Mesenchymal stem cell (in vitro differentiated cells and primary cell): ENCODE data around the gene CAPN13.

Source experiments
- DNase-seq: peaks from one replicate; pipeline ENCODE4 v3.0.0-alpha.2; 2013
- H2AFZ ChIP-seq: one replicate; pipeline ENCODE4 v1.6.1; 2013; ENCODE audit warnings: low read depth, mild to moderate bottlenecking, control low read depth, inconsistent platforms, low read length, moderate library complexity
- H2AK5ac ChIP-seq: 2 replicates; pipeline ENCODE4 v1.6.1; 2013; ENCODE audit warnings: low read length, moderate library complexity, mild to moderate bottlenecking, inconsistent platforms; ENCODE audit not compliant: severe bottlenecking
- H2BK120ac ChIP-seq: one replicate; pipeline ENCODE4 v1.6.1; 2013; ENCODE audit warnings: low read depth, mild to moderate bottlenecking, inconsistent platforms, low read length, moderate library complexity
- H2BK12ac ChIP-seq, 2 experiments: one replicate each; pipeline ENCODE4 v1.6.1; 2013; ENCODE audit warnings: inconsistent platforms in 2 of 2, low read length in 2 of 2, mild to moderate bottlenecking in 2 of 2, moderate library complexity in 2 of 2, control low read depth in 1 of 2
- H2BK15ac ChIP-seq: one replicate; pipeline ENCODE4 v1.6.1; 2013; ENCODE audit warnings: mild to moderate bottlenecking, low read depth, inconsistent platforms; ENCODE audit not compliant: poor library complexity, severe bottlenecking
- H2BK5ac ChIP-seq: 2 replicates; pipeline ENCODE4 v1.6.1; 2013; ENCODE audit warnings: low read depth, mild to moderate bottlenecking, low read length, control low read depth, inconsistent platforms; ENCODE audit not compliant: poor library complexity, severe bottlenecking
- H3K14ac ChIP-seq, 2 experiments: one replicate each; pipeline ENCODE4 v1.6.1; 2013; ENCODE audit warnings: inconsistent platforms in 2 of 2, low read length in 2 of 2, control low read depth in 1 of 2, mild to moderate bottlenecking in 1 of 2, moderate library complexity in 1 of 2
- H3K18ac ChIP-seq, 2 experiments: one replicate each; pipeline ENCODE4 v1.6.1; 2013; ENCODE audit warnings: inconsistent platforms in 2 of 2, low read length in 2 of 2, control low read depth in 1 of 2, low read depth in 1 of 2, mild to moderate bottlenecking in 1 of 2
- H3K23ac ChIP-seq, 2 experiments: one replicate each; pipeline ENCODE4 v1.6.1; 2013; ENCODE audit warnings: inconsistent platforms in 2 of 2, low read length in 2 of 2, mild to moderate bottlenecking in 2 of 2, moderate library complexity in 2 of 2, control low read depth in 1 of 2
- H3K27ac ChIP-seq: 2 replicates; pipeline ENCODE4 v1.5.1; 2013; ENCODE audit warnings: mild to moderate bottlenecking, moderate library complexity, low read length, control low read depth, inconsistent platforms; ENCODE audit not compliant: poor library complexity, severe bottlenecking
- H3K27me3 ChIP-seq, 2 experiments: 2 replicates each; pipeline versions ENCODE4 v1.6.1 to v1.7.0; 2013; ENCODE audit warnings: low read length in 2 of 2, mild to moderate bottlenecking in 2 of 2, moderate library complexity in 2 of 2, control low read depth in 1 of 2, inconsistent platforms in 1 of 2; ENCODE audit not compliant: control insufficient read depth in 1 of 2, insufficient read depth in 1 of 2
- H3K36me3 ChIP-seq, 2 experiments: 2 replicates each; pipeline versions ENCODE4 v1.6.1 to v1.7.0; 2013; ENCODE audit warnings: low read length in 2 of 2, control low read depth in 1 of 2, inconsistent platforms in 1 of 2, low read depth in 1 of 2, mild to moderate bottlenecking in 1 of 2; ENCODE audit not compliant: insufficient read depth in 2 of 2, control insufficient read depth in 1 of 2
- H3K4ac ChIP-seq, 2 experiments: one replicate each; pipeline ENCODE4 v1.6.1; 2013; ENCODE audit warnings: inconsistent platforms in 2 of 2, low read length in 2 of 2, mild to moderate bottlenecking in 2 of 2, moderate library complexity in 2 of 2, control low read depth in 1 of 2, low read depth in 1 of 2
- H3K4me1 ChIP-seq: 2 replicates; pipeline ENCODE4 v1.6.1; 2013; ENCODE audit warnings: low read depth, low read length, control low read depth; ENCODE audit not compliant: control insufficient read depth, insufficient read depth
- H3K4me2 ChIP-seq: 2 replicates; pipeline ENCODE4 v1.6.1; 2013; ENCODE audit warnings: low read length, mild to moderate bottlenecking, inconsistent platforms; ENCODE audit not compliant: poor library complexity, severe bottlenecking
- H3K4me3 ChIP-seq, 2 experiments: 2 replicates each; pipeline versions ENCODE4 v1.5.1 to v1.7.0; 2013; ENCODE audit warnings: low read length in 2 of 2, mild to moderate bottlenecking in 2 of 2, control low read depth in 1 of 2, low read depth in 1 of 2; ENCODE audit not compliant: insufficient read depth in 1 of 2
- H3K79me1 ChIP-seq: replicated peaks from 2 replicates; pipeline ENCODE4 v1.6.1; 2013; ENCODE audit warnings: mild to moderate bottlenecking, control low read depth, low read length, inconsistent platforms; ENCODE audit not compliant: poor library complexity, severe bottlenecking
- H3K9ac ChIP-seq: 2 replicates; pipeline ENCODE4 v1.7.0; 2013; ENCODE audit warnings: mild to moderate bottlenecking, low read length, moderate library complexity
- H3K9me3 ChIP-seq: 2 replicates; pipeline ENCODE4 v1.7.0; 2013; ENCODE audit warnings: mild to moderate bottlenecking, low read length; ENCODE audit not compliant: control insufficient read depth
- H4K8ac ChIP-seq: one replicate; pipeline ENCODE4 v1.6.1; 2013; ENCODE audit warnings: inconsistent platforms, mild to moderate bottlenecking, low read length, moderate library complexity
- H4K91ac ChIP-seq: one replicate; pipeline ENCODE4 v1.6.1; 2013; ENCODE audit warnings: mild to moderate bottlenecking, low read length, inconsistent platforms
- WGBS: methylation state at CpG from one replicate; pipeline ENCODE4 v1.1.7; 2013; ENCODE audit warnings: mixed read lengths; 5-methylcytosine and 5-hydroxymethylcytosine counted together

The CAPN13 gene

DNA sequence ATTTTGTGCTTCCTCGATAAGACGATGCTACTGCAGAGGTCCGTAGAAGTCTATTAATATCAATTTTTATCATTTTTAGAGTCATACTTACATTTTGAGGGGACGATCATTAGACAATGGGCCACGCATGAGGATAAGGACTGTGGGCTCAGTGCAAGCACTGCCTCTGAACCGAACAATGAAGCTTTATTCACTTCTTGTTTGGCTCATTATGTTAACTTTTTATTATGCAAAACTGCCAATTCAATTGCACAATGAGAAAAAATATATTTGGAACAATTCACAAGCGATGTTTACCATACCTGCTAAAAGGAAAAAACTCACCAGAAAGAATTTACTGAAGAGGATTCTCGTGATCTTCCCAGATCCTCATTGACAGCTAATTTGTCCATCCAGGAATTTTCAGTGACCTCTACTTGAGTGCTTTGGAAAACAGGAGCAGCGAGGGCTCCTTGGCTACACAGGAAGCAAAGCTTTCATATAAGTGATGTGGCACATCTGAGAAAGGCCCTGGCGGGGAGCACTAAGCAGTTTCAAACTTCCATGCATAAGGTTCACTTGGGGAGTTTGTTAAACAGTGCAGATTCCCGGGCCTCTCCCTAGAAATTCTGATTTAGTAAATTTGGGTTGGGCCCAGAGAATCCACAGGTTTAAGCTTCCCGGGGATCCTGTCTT lies 13.3 kb upstream of the CAPN13 start:
- WGBS, result 76% methylated on average over 10 of the region's 12 CpGs
- Histone ChIP-seq H3K36me3 (no peaks in the 10 kb centered on the region), H3K4me3 (no peak overlapping the region)

DNA sequence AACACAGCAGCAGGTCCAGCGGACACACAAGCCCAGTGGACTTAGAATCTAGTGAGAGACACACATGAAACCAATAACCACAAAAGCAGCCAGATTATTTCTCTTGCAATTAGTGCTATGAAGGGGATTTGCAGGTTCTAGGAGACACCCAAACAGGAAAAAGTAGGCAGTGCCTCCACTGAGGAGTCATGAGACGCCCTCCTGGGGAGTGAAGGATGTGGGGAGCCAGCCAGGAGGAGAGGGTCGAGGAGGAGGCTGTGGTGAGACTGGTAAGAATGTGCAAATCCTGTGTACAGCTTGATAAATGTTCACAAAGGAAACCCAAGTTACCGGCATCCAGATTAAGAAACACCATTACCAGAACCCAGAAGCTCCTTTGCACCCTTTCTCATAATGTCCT lies 2.7 kb upstream of the CAPN13 start:
- H3K9ac ChIP-seq, result no peak overlapping the region
- H3K36me3 ChIP-seq, result no peaks in the 10 kb centered on the region
- H3K9me3 ChIP-seq, result peaks cover 7% of the 10 kb centered on the region
- peaks cover 0 to 30% of the 10 kb centered on the region in 2 experiments for H3K27me3 ChIP-seq
- no peak overlapping the region for H3K4me2 ChIP-seq
- no peak overlapping the region for H3K4ac ChIP-seq
- no peak overlapping the region for H3K18ac ChIP-seq
- H2AFZ ChIP-seq, result no peak overlapping the region
- no peak overlapping the region for H2BK5ac ChIP-seq
- H3K23ac ChIP-seq, result no peak overlapping the region
- H3K4me3 ChIP-seq, result no peak overlapping the region
- H3K14ac ChIP-seq, result no peak overlapping the region
- 49% methylated on average over 3 of the region's 4 CpGs for WGBS
- H4K8ac ChIP-seq, result no peak overlapping the region
- H2BK120ac ChIP-seq, result no peak overlapping the region
- DNase-seq, result no peak
- H3K79me1 ChIP-seq, result no peaks in the 10 kb centered on the region
- no peak overlapping the region for H2BK12ac ChIP-seq
- no peak overlapping the region for H2AK5ac ChIP-seq
- H2BK15ac ChIP-seq, result no peak overlapping the region
- H3K4me1 ChIP-seq, result peaks cover 4% of the 10 kb centered on the region
- H4K91ac ChIP-seq, result no peak overlapping the region
- H3K27ac ChIP-seq, result no peak overlapping the region

More for the DNA sequence above, 13.3 kb upstream of the CAPN13 start:
- no peaks in the 10 kb centered on the region for H3K27me3 ChIP-seq
- H3K18ac ChIP-seq, result no peak overlapping the region
- no peak overlapping the region for H4K91ac ChIP-seq
- H3K23ac ChIP-seq, result no peak overlapping the region
- H3K79me1 ChIP-seq, result no peaks in the 10 kb centered on the region
- H3K27ac ChIP-seq, result no peak overlapping the region
- no peak overlapping the region for H2BK120ac ChIP-seq
- no peak overlapping the region for H2BK15ac ChIP-seq
- H2BK12ac ChIP-seq, result no peak overlapping the region
- DNase-seq, result no peak
- no peaks in the 10 kb centered on the region for H3K4me1 ChIP-seq
- no peak overlapping the region for H2AK5ac ChIP-seq
- no peak overlapping the region for H4K8ac ChIP-seq
- no peak overlapping the region for H3K9ac ChIP-seq
- H3K4me2 ChIP-seq, result no peak overlapping the region
- no peak overlapping the region for H3K14ac ChIP-seq
- H2BK5ac ChIP-seq, result no peak overlapping the region
- H2AFZ ChIP-seq, result no peak overlapping the region
- H3K4ac ChIP-seq, result no peak overlapping the region
- H3K9me3 ChIP-seq, result no peaks in the 10 kb centered on the region

DNA sequence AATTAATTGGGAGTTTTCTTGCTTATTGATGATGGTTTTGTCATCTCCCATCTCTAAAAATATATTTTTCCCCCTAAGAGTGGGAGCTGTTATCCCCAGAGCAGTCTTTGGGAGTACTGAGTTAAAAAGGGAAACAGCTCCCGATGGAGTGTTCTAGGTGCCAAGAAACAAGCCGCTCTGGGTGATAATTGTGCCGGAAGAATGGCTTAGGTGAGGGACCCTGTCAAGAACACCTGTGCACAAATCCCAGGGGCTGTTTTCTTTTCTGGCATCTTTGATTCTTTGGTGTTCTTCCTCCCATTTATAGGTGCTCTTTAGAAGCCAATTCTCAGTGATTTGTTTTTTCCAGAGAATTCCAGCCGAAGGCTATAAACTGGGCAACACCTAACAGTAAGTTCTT lies 1.4 kb upstream of the CAPN13 start:
- no peak overlapping the region for H3K4me2 ChIP-seq
- H3K79me1 ChIP-seq, result no peaks in the 10 kb centered on the region
- H3K18ac ChIP-seq, result no peak overlapping the region
- H3K23ac ChIP-seq, result no peak overlapping the region
- no peaks in the 10 kb centered on the region for H3K36me3 ChIP-seq
- H3K4ac ChIP-seq, result no peak overlapping the region
- no peak overlapping the region for H3K4me3 ChIP-seq
- no peak overlapping the region for H2BK120ac ChIP-seq
- no peak overlapping the region for H3K14ac ChIP-seq
- H2BK12ac ChIP-seq, result no peak overlapping the region
- WGBS, result 89% methylated on average over 4 of the region's 4 CpGs
- peaks cover 4% of the 10 kb centered on the region for H3K9me3 ChIP-seq
- no peak overlapping the region for H3K27ac ChIP-seq
- no peak overlapping the region for H2BK15ac ChIP-seq
- H2AFZ ChIP-seq, result no peak overlapping the region
- H3K4me1 ChIP-seq, result peaks cover 4% of the 10 kb centered on the region
- H2BK5ac ChIP-seq, result no peak overlapping the region
- H4K91ac ChIP-seq, result no peak overlapping the region
- DNase-seq, result no peak
- no peak overlapping the region for H2AK5ac ChIP-seq
- no peak overlapping the region for H4K8ac ChIP-seq
- H3K9ac ChIP-seq, result no peak overlapping the region
- peaks cover 0 to 30% of the 10 kb centered on the region in 2 experiments for H3K27me3 ChIP-seq

- no peak overlapping the region for H3K4ac ChIP-seq
- H3K9ac ChIP-seq, result no peak overlapping the region
- no peaks in the 10 kb centered on the region for H3K4me1 ChIP-seq
- H2AFZ ChIP-seq, result no peak overlapping the region
- no peak overlapping the region for H3K14ac ChIP-seq
- H4K91ac ChIP-seq, result no peak overlapping the region
- H4K8ac ChIP-seq, result no peak overlapping the region
- H3K79me1 ChIP-seq, result no peaks in the 10 kb centered on the region
- H3K9me3 ChIP-seq, result no peaks in the 10 kb centered on the region
- no peak overlapping the region for H2BK5ac ChIP-seq
- no peak overlapping the region for H3K18ac ChIP-seq
- no peak overlapping the region for H2AK5ac ChIP-seq
- 56% methylated on average over 6 of the region's 6 CpGs for WGBS
- no peak overlapping the region for H3K4me2 ChIP-seq
- no peak overlapping the region for H2BK15ac ChIP-seq
- H3K27me3 ChIP-seq, result peaks cover 0 to 29% of the 10 kb centered on the region in 2 experiments
- no peak overlapping the region for H2BK12ac ChIP-seq
- no peaks in the 10 kb centered on the region for H3K36me3 ChIP-seq
- H3K23ac ChIP-seq, result no peak overlapping the region
- H2BK120ac ChIP-seq, result no peak overlapping the region
- no peak for DNase-seq
- H3K27ac ChIP-seq, result no peak overlapping the region
- no peak overlapping the region for H3K4me3 ChIP-seq
These were observed 4.0 kb downstream of the CAPN13 start for GRCh38 chr2:30803281-30803680.
